H1 (cell line): ENCODE measurements around the gene OPA3.
"Not testable (repeated sequence)": the region's sequence is repeated elsewhere in the genome, so short reads cannot be mapped to it uniquely, and the experiment has no call there.

Source experiments
- CTCF ChIP-seq, 3 experiments: IDR thresholded peaks; 1 replicate in 2 of 3; 2 replicates in 1 of 3; pipeline versions ENCODE4 v1.5.1 to v1.6.1; 2011; ENCODE audit warnings: low read length in 3 of 3, mild to moderate bottlenecking in 3 of 3, inconsistent platforms in 2 of 3, low read depth in 1 of 3, moderate library complexity in 1 of 3; ENCODE audit not compliant: insufficient read depth in 1 of 3; ENCODE audit errors: control extremely low read depth in 1 of 3
- EZH2 ChIP-seq: fragments of 200-600 bp; sonication (generic); IDR thresholded peaks from 2 replicates; pipeline ENCODE4 v1.7.1; 2012; ENCODE audit warnings: low read depth, mild to moderate bottlenecking, moderate library complexity, low read length, inconsistent platforms; ENCODE audit not compliant: severe bottlenecking
- POLR2A ChIP-seq, 2 experiments: IDR thresholded peaks; 1 replicate in 1 of 2; 2 replicates in 1 of 2; pipeline ENCODE4 v1.6.1; 2011; ENCODE audit warnings: low read depth in 2 of 2, low read length in 2 of 2, mild to moderate bottlenecking in 2 of 2; ENCODE audit errors: control extremely low read depth in 1 of 2
- RAD21 ChIP-seq, 2 experiments: IDR thresholded peaks in 1 of 2; conservative IDR thresholded peaks in 1 of 2; 2 replicates each; pipeline ENCODE4 v1.6.1; 2011; ENCODE audit warnings: low read depth in 2 of 2, low read length in 2 of 2, improper control_type of control experiment in 1 of 2, inconsistent platforms in 1 of 2, mild to moderate bottlenecking in 1 of 2, moderate library complexity in 1 of 2
- SIN3A ChIP-seq, 2 experiments: IDR thresholded peaks in 1 of 2; conservative IDR thresholded peaks in 1 of 2; 2 replicates each; pipeline ENCODE4 v1.6.1; 2011 to 2012; ENCODE audit warnings: low read length in 2 of 2, improper control_type of control experiment in 1 of 2, low read depth in 1 of 2, mild to moderate bottlenecking in 1 of 2

- TF ChIP-seq SIN3A (conservative IDR thresholded peaks at IDR 0.05 in 1 of 2, IDR thresholded peaks at IDR 0.05 in 1 of 2; ENCODE audit: low read depth in 1 of 2, low read length in 2 of 2); EZH2; CTCF (IDR thresholded peaks at IDR 0.05; ENCODE audit: control extremely low read depth in 1 of 3, insufficient read depth in 1 of 3, low read depth in 1 of 3, low read length in 3 of 3); POLR2A (IDR thresholded peaks at IDR 0.05; ENCODE audit: control extremely low read depth in 1 of 2, low read depth in 2 of 2, low read length in 2 of 2); RAD21 (IDR thresholded peaks at IDR 0.05 in 1 of 2, conservative IDR thresholded peaks at IDR 0.05 in 1 of 2; ENCODE audit: low read depth in 2 of 2, low read length in 2 of 2): not testable (repeated sequence)
These were observed 43.6 kb upstream of the OPA3 start for GRCh38 chr19:45628219-45628618.
